Fibroblast of skin of right quadriceps (primary cell): ENCODE results near the gene BTRC.
"Not testable (repeated sequence)": the region's sequence is repeated elsewhere in the genome, so short reads cannot be mapped to it uniquely, and the experiment has no call there.

Experiments used
- DNase-seq: peaks from one replicate; pipeline ENCODE4 v3.0.0-alpha.2; 2013

Gene BTRC

DNA sequence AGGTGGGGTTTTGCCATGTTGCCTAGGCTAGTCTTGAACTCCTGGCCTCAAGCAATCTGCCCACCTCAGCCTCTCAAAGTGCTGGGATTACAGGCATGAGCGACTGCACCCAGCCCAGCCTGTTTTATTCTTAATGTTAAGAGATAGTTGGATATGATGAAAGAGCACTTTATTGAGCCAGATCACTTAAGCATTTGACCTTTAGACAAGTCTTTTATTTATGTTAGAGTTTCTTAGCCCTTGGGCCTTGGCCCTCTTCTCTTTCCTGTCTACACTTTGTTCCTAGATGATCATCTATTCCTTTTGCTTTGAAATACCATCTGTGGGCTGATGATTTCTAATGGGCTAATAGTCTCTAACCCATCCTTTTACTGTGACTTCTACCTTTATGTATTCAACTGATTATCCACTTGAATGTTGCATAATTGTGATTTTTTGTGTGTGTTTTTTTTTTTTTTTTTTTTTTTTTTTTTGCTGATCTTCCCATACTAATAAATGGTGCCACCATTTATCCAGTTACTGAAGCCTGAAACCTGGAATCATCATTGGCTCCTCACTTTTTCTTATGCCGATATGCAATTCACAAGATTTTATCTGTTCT lies 34.8 kb downstream of the BTRC start:
- DNase-seq = no peak

- not testable (repeated sequence) for DNase-seq
Measured at GRCh38 chr10:101389532-101389931, 35.6 kb downstream of the BTRC start.

- DNase-seq = no peak
Measured at GRCh38 chr10:101389986-101390531, 36.1 kb downstream of the BTRC start.

GRCh38 chr10:101393378-101393777 lies 39.4 kb downstream of the BTRC start:
- no peak for DNase-seq

DNA sequence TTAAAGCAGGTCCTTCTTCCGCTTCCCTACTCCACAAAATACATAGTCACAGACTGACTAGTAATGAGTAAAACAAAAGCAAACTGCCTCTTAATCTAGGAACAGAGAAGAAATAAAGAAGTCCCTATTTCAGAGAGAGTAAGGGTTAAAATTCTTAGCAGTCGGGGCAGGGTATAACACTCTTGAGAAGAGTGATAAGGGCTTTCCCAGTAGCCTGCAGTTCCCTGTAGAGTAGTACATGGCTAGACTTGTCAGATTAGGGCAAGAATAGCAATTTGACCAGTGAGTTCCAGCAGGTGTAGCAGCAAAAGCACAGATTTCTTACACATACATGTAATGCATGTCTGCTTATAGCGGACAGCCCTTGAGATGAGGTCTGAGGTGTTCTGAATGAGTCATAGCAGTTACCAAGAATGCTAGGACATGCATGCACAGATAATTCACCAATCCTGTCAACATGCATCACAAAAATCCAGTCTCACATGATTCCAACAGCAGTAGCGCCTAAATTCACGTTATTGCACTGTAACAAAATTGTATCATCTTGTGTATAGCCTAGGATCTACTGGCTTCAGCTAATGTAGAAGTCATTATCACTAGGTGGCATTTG lies 40.7 kb downstream of the BTRC start:
- DNase-seq = peak; percentile 15

GRCh38 chr10:101397140-101397539 lies 43.2 kb downstream of the BTRC start:
- DNase-seq = peak; percentile 59

GRCh38 chr10:101400585-101400984 lies 46.6 kb downstream of the BTRC start:
- DNase-seq = no peak

DNA sequence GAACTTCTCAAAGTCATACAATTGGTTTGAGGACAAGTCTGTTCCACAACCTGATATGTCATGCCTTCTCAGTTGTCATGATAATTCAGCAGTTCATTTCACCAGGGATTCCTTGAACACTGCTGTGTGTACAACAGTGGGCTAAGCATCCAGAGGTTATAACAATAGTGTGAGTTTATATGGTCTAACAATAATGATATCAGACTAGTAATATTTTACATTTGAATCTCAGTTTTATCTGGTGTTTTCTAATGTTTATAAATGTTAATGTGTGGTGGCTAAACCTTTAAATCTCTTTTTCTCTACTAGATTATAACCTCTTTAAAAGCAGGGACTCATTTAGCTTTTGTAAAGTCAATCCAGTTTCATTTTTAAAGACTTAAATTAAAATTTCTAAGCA lies 48.7 kb downstream of the BTRC start:
- DNase-seq = no peak

- no peak for DNase-seq
Measured at GRCh38 chr10:101403161-101403560, 49.2 kb downstream of the BTRC start.

DNA sequence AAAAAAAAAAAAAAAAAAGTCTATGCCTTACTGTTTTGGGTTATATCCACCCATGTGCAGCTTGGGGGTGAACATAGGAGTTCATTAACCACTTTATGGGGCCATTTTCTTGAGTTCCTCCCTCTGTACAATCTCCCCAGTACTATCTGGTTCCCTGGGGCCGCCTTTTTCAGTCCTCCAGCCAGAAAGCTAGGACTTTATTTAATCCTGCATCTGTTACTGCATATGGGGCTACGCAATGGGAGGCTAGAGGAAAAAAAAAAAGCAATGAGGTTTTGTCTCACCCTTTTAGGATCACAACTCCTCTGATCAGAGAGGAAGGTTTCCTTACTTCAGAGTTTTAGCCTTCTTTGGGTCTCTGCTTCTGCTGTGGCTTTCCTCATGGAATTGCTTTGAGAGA lies 51.0 kb downstream of the BTRC start:
- no peak for DNase-seq

- no peak for DNase-seq
Measured at GRCh38 chr10:101411598-101411997, 57.6 kb downstream of the BTRC start.

GRCh38 chr10:101414034-101414433 lies 60.1 kb downstream of the BTRC start:
- DNase-seq = no peak

GRCh38 chr10:101415884-101416283 lies 61.9 kb downstream of the BTRC start:
- DNase-seq = no peak

DNA sequence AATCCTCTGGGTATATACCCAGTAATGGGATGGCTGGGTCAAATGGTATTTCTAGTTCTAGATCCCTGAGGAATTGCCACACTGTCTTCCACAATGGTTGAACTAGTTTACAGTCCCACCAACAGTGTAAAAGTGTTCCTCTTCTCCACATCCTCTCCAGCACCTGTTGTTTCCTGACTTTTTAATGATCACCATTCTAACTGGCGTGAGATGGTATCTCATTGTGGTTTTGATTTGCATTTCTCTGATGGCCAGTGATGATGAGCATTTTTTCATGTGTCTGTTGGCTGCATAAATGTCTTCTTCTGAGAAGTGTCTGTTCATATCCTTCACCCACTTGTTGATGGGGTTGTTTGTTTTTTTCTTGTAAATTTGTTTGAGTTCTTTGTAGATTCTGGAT lies 68.0 kb downstream of the BTRC start:
- DNase-seq = not testable (repeated sequence)

GRCh38 chr10:101425535-101425934 lies 71.6 kb downstream of the BTRC start:
- no peak for DNase-seq

DNA sequence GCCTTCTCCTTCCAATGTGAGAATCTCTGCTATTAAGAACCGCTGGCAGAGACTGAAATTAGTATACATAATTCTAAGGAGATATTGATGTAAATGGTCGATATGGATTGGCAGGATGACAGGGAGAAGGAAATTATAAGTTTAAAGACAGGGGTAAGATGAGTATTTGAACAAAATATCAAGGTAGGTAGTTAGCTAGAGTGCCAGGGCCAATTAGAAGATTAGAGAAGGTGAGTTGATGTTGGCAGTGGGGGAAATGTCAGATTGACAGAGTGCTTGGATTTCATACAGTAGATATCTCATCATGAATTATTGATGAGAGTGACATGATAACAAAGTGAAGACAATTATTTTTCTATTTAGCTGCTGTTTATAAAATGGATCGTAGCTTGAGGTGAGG lies 74.1 kb downstream of the BTRC start:
- no peak for DNase-seq

DNA sequence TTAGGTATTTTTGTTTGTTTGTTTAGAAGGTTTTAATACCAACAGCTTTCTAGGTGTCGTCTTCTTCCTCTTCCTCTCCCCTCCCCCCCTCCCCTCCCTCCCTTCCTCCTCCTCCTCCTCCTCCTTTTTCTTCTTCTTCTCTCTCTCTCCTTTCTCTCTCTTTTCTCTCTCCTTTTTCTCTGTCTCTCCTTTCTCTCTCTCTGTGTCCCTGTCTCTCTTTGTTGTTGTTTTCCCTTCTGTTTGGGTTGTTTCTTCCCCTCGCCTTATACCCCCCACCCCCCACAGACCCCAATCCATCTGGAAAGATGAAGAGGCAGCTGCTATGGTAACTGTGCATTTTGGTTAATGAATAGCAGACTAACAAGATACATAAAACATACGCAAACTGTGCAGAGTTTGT lies 75.5 kb downstream of the BTRC start:
- no peak for DNase-seq

GRCh38 chr10:101436302-101436701 lies 82.3 kb downstream of the BTRC start:
- DNase-seq = no peak

- no peak for DNase-seq
Measured at GRCh38 chr10:101438881-101439391, 85.0 kb downstream of the BTRC start.

- DNase-seq = peak; percentile 75
Measured at GRCh38 chr10:101441541-101442455, 87.8 kb downstream of the BTRC start.

GRCh38 chr10:101442456-101442800 lies 88.5 kb downstream of the BTRC start:
- DNase-seq = no peak

DNA sequence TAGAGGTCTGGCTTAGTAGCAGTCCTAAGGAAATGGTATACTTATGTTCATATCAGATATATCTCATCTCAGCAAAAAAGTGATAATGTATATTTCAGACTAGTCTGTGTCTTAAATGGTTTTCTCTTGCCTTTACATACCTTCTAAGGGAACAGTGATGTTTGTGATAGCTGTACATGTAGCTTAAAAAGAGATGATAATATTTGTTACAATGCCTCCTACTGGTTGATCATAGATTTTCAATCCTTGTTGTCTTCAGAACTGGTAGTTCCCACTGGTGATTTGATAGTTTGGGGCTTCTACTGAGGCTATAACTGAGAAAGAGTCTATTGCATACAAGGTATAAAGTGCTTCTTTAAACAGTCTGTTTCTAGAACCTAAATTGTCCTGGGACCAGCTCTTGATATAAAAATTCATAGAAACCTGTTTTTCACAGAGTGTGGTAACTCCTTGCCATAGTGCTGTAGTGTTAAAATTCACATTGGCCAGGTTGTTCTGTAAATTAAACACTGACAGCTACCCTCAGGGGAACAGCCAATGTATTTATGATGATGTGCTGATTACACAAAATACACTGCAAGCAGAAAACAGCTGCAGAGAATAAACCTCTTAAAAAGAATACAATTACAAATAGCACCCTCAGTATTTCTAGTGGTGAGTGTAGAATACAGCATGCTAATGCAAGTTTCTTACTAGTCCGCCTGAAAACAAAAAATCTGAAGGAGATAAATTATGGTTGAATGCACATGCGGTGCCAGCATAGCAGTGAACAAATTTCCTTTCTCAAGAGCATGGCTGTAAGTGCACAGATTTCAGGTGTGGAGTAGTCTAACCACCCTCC lies 90.3 kb downstream of the BTRC start:
- DNase-seq = no peak

DNA sequence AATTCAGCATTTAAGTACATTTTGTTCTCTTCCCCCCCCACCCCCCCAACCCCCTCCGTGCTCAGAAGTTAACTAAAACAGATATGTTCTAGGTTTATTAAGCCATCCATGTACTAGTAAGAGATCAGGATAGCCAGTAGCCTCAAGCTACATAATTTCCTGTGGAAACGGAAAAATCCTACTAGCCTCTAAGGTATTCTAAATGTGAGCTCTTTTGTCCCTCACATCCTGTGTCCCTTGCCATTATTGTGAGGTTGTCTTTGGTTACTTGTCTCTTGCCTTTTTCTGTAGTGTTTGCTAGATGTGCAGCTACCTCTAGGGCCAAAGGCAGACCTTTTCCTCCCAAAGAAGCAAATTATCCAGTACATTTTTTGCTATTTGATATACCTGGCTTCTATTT lies 92.1 kb downstream of the BTRC start:
- no peak for DNase-seq
